Measurements from ENCODE around the gene ATG10.

Gene ATG10

DNA sequence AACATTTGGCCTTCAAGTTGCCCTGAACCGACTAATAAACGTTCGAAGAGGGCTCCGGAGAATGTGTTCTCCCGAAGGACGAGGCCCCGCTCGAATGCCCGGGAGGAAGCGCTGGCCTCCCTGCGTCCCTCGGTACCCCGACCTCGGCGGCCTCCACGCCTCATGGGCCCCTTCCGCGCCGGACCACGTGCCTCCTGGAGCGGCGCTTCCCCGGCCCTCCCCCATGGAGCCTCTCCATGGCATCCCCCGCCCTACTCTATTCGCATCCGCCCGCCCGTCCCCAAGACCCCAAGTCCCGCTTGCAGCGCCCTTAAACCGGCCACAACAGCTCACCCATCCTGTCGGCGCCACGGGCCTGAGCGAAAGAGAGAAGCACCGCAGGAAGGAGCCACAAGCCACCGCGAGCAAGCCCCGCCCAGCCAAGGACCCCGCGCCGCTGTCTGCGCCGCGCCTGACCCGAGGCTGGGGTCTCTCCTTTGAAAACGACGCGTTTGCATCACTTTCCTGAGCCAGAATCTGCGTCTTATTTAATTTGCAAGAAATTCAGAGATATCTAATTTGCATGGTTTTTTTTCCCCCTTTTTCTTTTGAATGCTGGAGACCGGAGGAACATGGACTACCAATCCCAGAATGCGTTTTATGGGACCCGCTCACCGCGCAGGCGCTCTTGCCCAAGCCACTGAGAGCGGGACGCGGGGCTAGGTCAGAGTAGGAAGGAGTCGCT lies 306.3 kb downstream of the ATG10 start, which contains the start of gene RPS23:
Gene RPS23 (minus strand): TSS at position 368 of the 724 bp plus-strand sequence. CDS start 31 bp downstream, at position 337.
- peak within 1 kb of the TSS; percentile 86 for H3K9ac ChIP-seq (ENCODE audit: low read depth in 1 of 2, low read length in 2 of 2)
- peak within 1 kb of the TSS; percentile 78 to 79 for H3K27ac ChIP-seq (ENCODE audit: low read depth in 2 of 2, low read length in 2 of 2)
- H3K9me3 ChIP-seq (ENCODE audit: control insufficient read depth in 2 of 2, low read length in 2 of 2), result no peaks in the 10 kb centered on the region
- H3K4me3 ChIP-seq (ENCODE audit: low read length in 2 of 2), result peak within 1 kb of the TSS; percentile 83 to 96
- no peaks in the 10 kb centered on the region for H3K27me3 ChIP-seq (ENCODE audit: control insufficient read depth in 2 of 2, insufficient read depth in 2 of 2, low read length in 2 of 2)
- peaks cover 3 to 5% of the 10 kb centered on the region in 2 donors for H3K4me1 ChIP-seq (ENCODE audit: control insufficient read depth in 2 of 2, insufficient read depth in 2 of 2, low read length in 2 of 2)
- H3K36me3 ChIP-seq (ENCODE audit: control insufficient read depth in 2 of 2, insufficient read depth in 2 of 2, low read length in 2 of 2), result peaks cover 22 to 24% of the 10 kb centered on the region in 2 donors

DNA sequence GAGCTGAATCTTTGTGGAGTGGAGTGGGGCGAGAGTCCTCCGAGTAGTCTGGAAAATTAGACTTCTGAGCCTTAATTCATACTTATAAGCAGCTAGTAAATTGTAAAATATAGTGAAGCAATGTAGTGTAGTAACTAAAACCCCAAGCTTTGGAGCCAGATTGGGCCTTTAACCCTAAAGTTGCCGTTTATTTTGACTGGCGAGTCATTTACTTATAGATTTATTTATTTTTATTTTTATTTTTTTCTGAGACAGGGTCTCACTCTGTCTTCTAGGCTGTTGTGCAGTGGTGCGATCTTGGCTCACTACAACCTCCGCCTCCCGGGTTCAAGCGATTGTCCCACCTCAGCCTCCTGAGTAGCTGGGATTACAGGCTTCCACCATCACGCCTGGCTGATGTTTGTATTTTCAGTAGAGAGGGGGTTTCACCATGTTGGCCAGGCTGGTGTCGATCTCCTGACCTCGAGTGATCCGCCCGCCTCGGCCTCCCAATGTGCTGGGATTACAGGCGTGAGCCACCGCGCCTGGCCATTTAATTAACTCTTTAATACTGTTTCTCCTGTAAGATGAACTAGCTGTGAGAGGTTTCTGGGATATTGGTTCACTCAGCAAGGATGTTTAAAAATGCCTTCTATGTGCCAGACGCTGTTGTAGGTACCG lies 307.0 kb downstream of the ATG10 start:
- no peaks in the 10 kb centered on the region for H3K9me3 ChIP-seq (ENCODE audit: control insufficient read depth in 2 of 2, low read length in 2 of 2)
- H3K27me3 ChIP-seq (ENCODE audit: control insufficient read depth in 2 of 2, insufficient read depth in 2 of 2, low read length in 2 of 2), result no peaks in the 10 kb centered on the region
- peaks cover 3 to 5% of the 10 kb centered on the region in 2 donors for H3K4me1 ChIP-seq (ENCODE audit: control insufficient read depth in 2 of 2, insufficient read depth in 2 of 2, low read length in 2 of 2)
- H3K4me3 ChIP-seq (ENCODE audit: low read length in 2 of 2), result peak overlapping the region; percentile 83 to 96
- H3K27ac ChIP-seq (ENCODE audit: low read depth in 2 of 2, low read length in 2 of 2), result peak overlapping the region; percentile 78 to 79
- H3K36me3 ChIP-seq (ENCODE audit: control insufficient read depth in 2 of 2, insufficient read depth in 2 of 2, low read length in 2 of 2), result peaks cover 22 to 24% of the 10 kb centered on the region in 2 donors
- H3K9ac ChIP-seq (ENCODE audit: low read depth in 1 of 2, low read length in 2 of 2), result peak overlapping the region; percentile 86

DNA sequence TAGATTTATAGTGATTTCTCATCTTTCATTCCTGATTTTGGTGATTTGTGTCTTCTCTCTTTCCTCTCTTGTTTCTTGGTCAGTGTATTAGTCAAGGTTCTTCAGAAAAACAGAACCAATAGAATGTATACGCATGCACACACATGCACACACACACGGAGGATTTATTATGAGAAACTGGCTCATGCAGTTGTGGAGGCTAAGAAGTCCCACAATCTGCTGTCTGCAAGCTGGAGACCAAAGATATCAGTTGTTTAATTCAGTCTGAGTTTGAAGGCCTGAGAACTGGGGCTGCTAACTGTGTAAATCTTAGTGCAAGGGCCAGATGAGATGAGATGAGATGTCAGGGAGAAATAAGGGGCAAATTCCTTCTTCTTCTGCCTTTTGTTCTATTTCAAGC lies 312.1 kb downstream of the ATG10 start:
- no peaks in the 10 kb centered on the region for H3K4me1 ChIP-seq (ENCODE audit: control insufficient read depth in 2 of 2, insufficient read depth in 2 of 2, low read length in 2 of 2)
- H3K27me3 ChIP-seq (ENCODE audit: control insufficient read depth in 2 of 2, insufficient read depth in 2 of 2, low read length in 2 of 2), result no peaks in the 10 kb centered on the region
- H3K9me3 ChIP-seq (ENCODE audit: control insufficient read depth in 2 of 2, low read length in 2 of 2), result no peaks in the 10 kb centered on the region
- H3K4me3 ChIP-seq (ENCODE audit: low read length in 2 of 2), result no peak overlapping the region
- no peaks in the 10 kb centered on the region for H3K36me3 ChIP-seq (ENCODE audit: control insufficient read depth in 2 of 2, insufficient read depth in 2 of 2, low read length in 2 of 2)
- no peak overlapping the region for H3K9ac ChIP-seq (ENCODE audit: low read depth in 1 of 2, low read length in 2 of 2)
- H3K27ac ChIP-seq (ENCODE audit: low read depth in 2 of 2, low read length in 2 of 2), result no peak overlapping the region

DNA sequence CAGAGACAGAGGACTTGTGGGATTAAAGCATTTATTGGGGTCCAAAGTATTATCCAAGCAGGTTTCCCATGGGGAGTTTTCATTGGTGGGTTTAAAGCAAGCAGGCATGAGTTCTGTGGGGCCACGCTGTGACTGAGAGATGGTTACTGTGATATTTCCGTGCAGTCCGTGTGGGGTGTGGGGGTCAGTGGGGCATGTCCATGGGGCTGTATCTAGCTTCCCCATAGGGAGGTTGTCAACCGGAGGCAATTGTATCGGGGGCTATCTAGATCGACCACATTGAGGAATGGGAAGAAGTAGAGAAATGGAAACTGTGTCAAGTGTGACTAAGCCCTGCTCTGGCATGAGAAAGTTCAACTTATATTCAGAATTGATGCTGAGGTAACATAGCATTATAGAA lies 313.4 kb downstream of the ATG10 start:
- Histone ChIP-seq H3K36me3 (ENCODE audit: control insufficient read depth in 2 of 2, insufficient read depth in 2 of 2, low read length in 2 of 2) (no peaks in the 10 kb centered on the region), H3K27me3 (ENCODE audit: control insufficient read depth in 2 of 2, insufficient read depth in 2 of 2, low read length in 2 of 2) (no peaks in the 10 kb centered on the region), H3K4me1 (ENCODE audit: control insufficient read depth in 2 of 2, insufficient read depth in 2 of 2, low read length in 2 of 2) (no peaks in the 10 kb centered on the region), H3K27ac (ENCODE audit: low read depth in 2 of 2, low read length in 2 of 2) (no peak overlapping the region), H3K4me3 (ENCODE audit: low read length in 2 of 2) (no peak overlapping the region), H3K9me3 (ENCODE audit: control insufficient read depth in 2 of 2, low read length in 2 of 2) (no peaks in the 10 kb centered on the region), H3K9ac (ENCODE audit: low read depth in 1 of 2, low read length in 2 of 2) (no peak overlapping the region)

DNA sequence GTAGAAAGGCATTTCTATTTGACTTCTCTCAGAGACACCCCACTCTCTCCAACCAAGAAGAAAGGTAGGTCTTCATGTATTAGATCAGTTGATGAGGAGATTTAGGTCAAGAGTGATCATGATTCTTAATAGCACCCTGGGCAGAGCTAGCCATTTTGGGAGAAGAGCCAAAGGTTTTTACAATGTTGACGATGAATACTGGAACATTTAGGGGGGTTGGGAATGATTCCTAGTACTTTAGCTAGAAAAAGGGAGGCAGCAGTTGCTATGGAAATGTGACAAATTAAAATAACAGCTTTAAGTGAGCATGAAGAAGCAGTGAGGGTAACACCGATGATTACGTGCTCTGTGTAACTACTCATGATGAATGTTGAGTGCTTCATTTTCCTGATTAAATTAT lies 315.8 kb downstream of the ATG10 start:
- Histone ChIP-seq H3K4me3 (ENCODE audit: low read length in 2 of 2) (no peak overlapping the region), H3K9me3 (ENCODE audit: control insufficient read depth in 2 of 2, low read length in 2 of 2) (no peaks in the 10 kb centered on the region), H3K9ac (ENCODE audit: low read depth in 1 of 2, low read length in 2 of 2) (no peak overlapping the region), H3K4me1 (ENCODE audit: control insufficient read depth in 2 of 2, insufficient read depth in 2 of 2, low read length in 2 of 2) (no peaks in the 10 kb centered on the region), H3K27me3 (ENCODE audit: control insufficient read depth in 2 of 2, insufficient read depth in 2 of 2, low read length in 2 of 2) (no peaks in the 10 kb centered on the region), H3K27ac (ENCODE audit: low read depth in 2 of 2, low read length in 2 of 2) (no peak overlapping the region), H3K36me3 (ENCODE audit: control insufficient read depth in 2 of 2, insufficient read depth in 2 of 2, low read length in 2 of 2) (no peaks in the 10 kb centered on the region)

DNA sequence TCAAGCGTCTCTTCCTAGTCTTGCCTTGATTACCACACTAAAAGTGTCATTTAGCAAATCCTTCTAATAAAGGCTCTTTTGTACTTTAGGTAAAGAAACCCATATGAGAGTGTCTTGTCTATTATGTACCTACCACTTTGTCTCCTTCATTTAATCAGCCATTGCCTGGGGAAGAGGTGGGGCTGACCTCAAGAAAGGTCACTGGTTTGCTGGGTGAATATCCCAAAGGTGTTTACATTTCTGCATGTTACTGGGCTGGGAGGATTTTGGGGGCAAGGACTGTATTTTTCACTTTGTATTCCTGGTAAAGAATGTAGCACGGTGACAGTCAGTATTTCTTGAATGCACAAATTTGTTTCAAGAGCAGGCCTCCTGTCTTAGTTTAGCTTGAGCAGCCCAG lies 318.2 kb downstream of the ATG10 start:
- H3K4me3 ChIP-seq (ENCODE audit: low read length in 2 of 2), result no peak overlapping the region
- H3K27ac ChIP-seq (ENCODE audit: low read depth in 2 of 2, low read length in 2 of 2), result no peak overlapping the region
- H3K4me1 ChIP-seq (ENCODE audit: control insufficient read depth in 2 of 2, insufficient read depth in 2 of 2, low read length in 2 of 2), result no peaks in the 10 kb centered on the region
- no peak overlapping the region for H3K9ac ChIP-seq (ENCODE audit: low read depth in 1 of 2, low read length in 2 of 2)
- H3K9me3 ChIP-seq (ENCODE audit: control insufficient read depth in 2 of 2, low read length in 2 of 2), result no peaks in the 10 kb centered on the region
- no peaks in the 10 kb centered on the region for H3K36me3 ChIP-seq (ENCODE audit: control insufficient read depth in 2 of 2, insufficient read depth in 2 of 2, low read length in 2 of 2)
- H3K27me3 ChIP-seq (ENCODE audit: control insufficient read depth in 2 of 2, insufficient read depth in 2 of 2, low read length in 2 of 2), result no peaks in the 10 kb centered on the region

DNA sequence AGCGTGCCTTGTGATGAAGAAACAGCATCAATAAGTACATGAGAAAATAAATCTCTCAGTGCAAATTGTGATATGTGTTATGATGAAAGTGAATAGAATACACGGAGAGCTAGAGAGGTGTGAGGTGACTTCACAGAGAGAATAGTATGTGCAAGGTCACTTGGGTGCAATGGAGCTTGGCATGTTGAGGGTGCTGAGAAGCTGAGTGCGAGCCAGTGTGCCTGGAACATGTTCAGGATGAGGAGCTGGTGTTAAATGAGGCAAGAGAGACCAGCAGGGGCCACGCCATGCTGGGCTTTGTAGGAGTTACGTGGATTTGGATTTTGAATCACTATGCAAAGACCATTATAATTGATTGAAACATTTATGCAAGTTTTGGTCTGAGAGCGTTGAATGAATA lies 319.1 kb downstream of the ATG10 start:
- Histone ChIP-seq H3K27me3 (ENCODE audit: control insufficient read depth in 2 of 2, insufficient read depth in 2 of 2, low read length in 2 of 2) (no peaks in the 10 kb centered on the region), H3K9me3 (ENCODE audit: control insufficient read depth in 2 of 2, low read length in 2 of 2) (no peaks in the 10 kb centered on the region), H3K27ac (ENCODE audit: low read depth in 2 of 2, low read length in 2 of 2) (no peak overlapping the region), H3K36me3 (ENCODE audit: control insufficient read depth in 2 of 2, insufficient read depth in 2 of 2, low read length in 2 of 2) (no peaks in the 10 kb centered on the region), H3K4me3 (ENCODE audit: low read length in 2 of 2) (no peak overlapping the region), H3K4me1 (ENCODE audit: control insufficient read depth in 2 of 2, insufficient read depth in 2 of 2, low read length in 2 of 2) (no peaks in the 10 kb centered on the region), H3K9ac (ENCODE audit: low read depth in 1 of 2, low read length in 2 of 2) (no peak overlapping the region)

DNA sequence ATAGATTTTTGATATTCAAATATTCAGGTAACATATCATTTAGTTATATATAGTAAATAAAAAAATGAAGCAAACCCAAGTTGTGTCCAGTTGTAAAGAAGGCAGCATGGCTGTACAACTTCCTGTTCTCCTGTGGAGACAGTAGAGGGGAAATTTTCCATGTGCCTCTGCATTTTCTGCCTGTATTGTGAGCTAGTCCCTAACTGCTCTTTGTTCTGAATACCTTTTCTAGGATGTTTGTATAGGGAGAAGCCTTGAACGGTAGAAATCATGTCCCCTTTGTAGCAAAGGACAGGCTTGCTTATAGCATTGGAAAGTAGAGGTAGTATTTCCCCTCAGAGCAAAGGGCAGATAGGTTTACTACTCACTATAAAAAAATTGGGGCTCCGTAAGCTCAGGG lies 319.6 kb downstream of the ATG10 start:
- no peaks in the 10 kb centered on the region for H3K9me3 ChIP-seq (ENCODE audit: control insufficient read depth in 2 of 2, low read length in 2 of 2)
- no peaks in the 10 kb centered on the region for H3K27me3 ChIP-seq (ENCODE audit: control insufficient read depth in 2 of 2, insufficient read depth in 2 of 2, low read length in 2 of 2)
- no peak overlapping the region for H3K4me3 ChIP-seq (ENCODE audit: low read length in 2 of 2)
- no peaks in the 10 kb centered on the region for H3K4me1 ChIP-seq (ENCODE audit: control insufficient read depth in 2 of 2, insufficient read depth in 2 of 2, low read length in 2 of 2)
- H3K36me3 ChIP-seq (ENCODE audit: control insufficient read depth in 2 of 2, insufficient read depth in 2 of 2, low read length in 2 of 2), result no peaks in the 10 kb centered on the region
- no peak overlapping the region for H3K27ac ChIP-seq (ENCODE audit: low read depth in 2 of 2, low read length in 2 of 2)
- no peak overlapping the region for H3K9ac ChIP-seq (ENCODE audit: low read depth in 1 of 2, low read length in 2 of 2)

DNA sequence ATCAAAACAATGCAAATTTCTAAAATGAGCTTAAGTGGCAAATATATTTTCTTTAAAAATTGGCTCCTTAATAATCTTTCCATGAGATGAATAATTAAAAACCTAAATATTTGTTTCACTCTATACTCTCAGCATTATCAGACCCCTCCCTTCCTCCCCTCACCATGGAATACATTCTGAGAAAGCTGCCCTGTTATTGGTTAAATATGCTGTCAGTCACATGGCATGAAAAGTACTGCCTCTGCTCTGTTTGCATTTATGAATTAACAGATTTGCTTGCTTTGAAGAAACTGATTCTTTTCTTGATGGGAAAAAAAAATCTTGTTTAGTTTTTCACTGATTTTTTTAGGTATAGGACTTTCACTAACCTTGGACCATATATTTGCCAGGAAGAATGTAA lies 323.3 kb downstream of the ATG10 start:
- H3K27ac ChIP-seq (ENCODE audit: low read depth in 2 of 2, low read length in 2 of 2), result no peak overlapping the region
- no peak overlapping the region for H3K4me3 ChIP-seq (ENCODE audit: low read length in 2 of 2)
- H3K27me3 ChIP-seq (ENCODE audit: control insufficient read depth in 2 of 2, insufficient read depth in 2 of 2, low read length in 2 of 2), result no peaks in the 10 kb centered on the region
- no peak overlapping the region for H3K9ac ChIP-seq (ENCODE audit: low read depth in 1 of 2, low read length in 2 of 2)
- H3K9me3 ChIP-seq (ENCODE audit: control insufficient read depth in 2 of 2, low read length in 2 of 2), result no peaks in the 10 kb centered on the region
- H3K4me1 ChIP-seq (ENCODE audit: control insufficient read depth in 2 of 2, insufficient read depth in 2 of 2, low read length in 2 of 2), result no peaks in the 10 kb centered on the region
- H3K36me3 ChIP-seq (ENCODE audit: control insufficient read depth in 2 of 2, insufficient read depth in 2 of 2, low read length in 2 of 2), result no peaks in the 10 kb centered on the region

DNA sequence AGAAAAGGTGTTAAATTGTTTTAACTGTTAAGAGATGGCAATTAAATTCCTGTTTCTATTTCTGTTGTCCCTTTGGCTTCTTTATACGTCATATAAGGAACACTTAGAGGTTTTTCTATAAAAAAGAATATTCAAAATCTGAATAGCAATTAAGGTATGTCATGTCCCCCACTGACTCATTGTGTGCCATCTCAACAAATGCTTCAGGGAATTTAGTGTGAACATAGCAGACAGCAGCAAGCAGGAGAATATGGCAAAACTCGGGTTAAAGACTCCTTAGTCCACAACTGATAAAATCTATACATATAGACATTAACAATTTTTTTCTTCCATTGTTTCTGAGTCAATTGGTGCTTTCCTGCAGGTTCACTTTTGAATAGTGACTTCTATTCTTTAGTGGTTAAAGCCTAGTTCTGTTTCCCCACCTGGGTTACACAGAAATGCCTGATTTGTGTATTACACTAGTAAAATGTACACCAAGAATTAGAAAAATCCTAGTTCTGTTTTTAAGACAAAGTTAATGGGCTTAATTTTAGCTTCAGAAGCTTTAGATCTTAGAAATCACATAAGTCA lies 324.2 kb downstream of the ATG10 start:
- H3K36me3 ChIP-seq (ENCODE audit: control insufficient read depth in 2 of 2, insufficient read depth in 2 of 2, low read length in 2 of 2), result no peaks in the 10 kb centered on the region
- no peak overlapping the region for H3K4me3 ChIP-seq (ENCODE audit: low read length in 2 of 2)
- H3K27ac ChIP-seq (ENCODE audit: low read depth in 2 of 2, low read length in 2 of 2), result no peak overlapping the region
- no peak overlapping the region for H3K9ac ChIP-seq (ENCODE audit: low read depth in 1 of 2, low read length in 2 of 2)
- H3K9me3 ChIP-seq (ENCODE audit: control insufficient read depth in 2 of 2, low read length in 2 of 2), result no peaks in the 10 kb centered on the region
- no peaks in the 10 kb centered on the region for H3K27me3 ChIP-seq (ENCODE audit: control insufficient read depth in 2 of 2, insufficient read depth in 2 of 2, low read length in 2 of 2)
- no peaks in the 10 kb centered on the region for H3K4me1 ChIP-seq (ENCODE audit: control insufficient read depth in 2 of 2, insufficient read depth in 2 of 2, low read length in 2 of 2)

All from mucosa of rectum (tissue), 2 donors.